ENCODE results near the gene CHRNA4.

CHRNA4 gene

DNA sequence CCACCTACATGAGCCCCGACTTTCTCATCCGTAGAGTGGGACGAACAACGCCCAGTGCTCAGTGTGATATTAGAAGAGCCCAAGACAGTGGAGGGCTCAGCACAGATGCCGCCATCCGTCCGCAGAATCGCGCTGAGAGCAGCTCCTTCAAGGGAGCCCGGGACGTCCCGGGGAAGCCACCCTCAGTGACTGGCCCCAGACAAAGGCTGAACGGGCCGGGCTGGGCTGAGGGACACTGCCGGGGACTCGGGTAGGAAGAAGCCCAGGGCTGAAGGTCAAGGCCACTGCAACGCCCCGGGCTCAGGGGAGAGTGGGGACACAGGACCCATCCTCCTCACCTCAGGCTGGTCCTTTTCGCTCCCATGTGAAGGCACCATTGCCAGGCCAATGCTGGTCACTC lies 12.8 kb upstream of the CHRNA4 start:
- TF ChIP-seq Cebpa-rat (IDR thresholded peaks at IDR 0.05): no peak
- H3K4me3 ChIP-seq: no peak overlapping the region
- H3K9me3 ChIP-seq: no peaks in the 10 kb centered on the region
- H3K36me3 ChIP-seq: no peaks in the 10 kb centered on the region
- H3K27me3 ChIP-seq: peaks cover 73% of the 10 kb centered on the region
- peaks cover 10% of the 10 kb centered on the region; the same call in 1 of the 2 replicates for H3K4me1 ChIP-seq
- H3K4me2 ChIP-seq: no peak overlapping the region
- peaks cover 27% of the 10 kb centered on the region; the same call in 1 of the 2 replicates for H4K20me1 ChIP-seq
- no peak overlapping the region for H3K9ac ChIP-seq
- H3K27ac ChIP-seq: no peak overlapping the region

DNA sequence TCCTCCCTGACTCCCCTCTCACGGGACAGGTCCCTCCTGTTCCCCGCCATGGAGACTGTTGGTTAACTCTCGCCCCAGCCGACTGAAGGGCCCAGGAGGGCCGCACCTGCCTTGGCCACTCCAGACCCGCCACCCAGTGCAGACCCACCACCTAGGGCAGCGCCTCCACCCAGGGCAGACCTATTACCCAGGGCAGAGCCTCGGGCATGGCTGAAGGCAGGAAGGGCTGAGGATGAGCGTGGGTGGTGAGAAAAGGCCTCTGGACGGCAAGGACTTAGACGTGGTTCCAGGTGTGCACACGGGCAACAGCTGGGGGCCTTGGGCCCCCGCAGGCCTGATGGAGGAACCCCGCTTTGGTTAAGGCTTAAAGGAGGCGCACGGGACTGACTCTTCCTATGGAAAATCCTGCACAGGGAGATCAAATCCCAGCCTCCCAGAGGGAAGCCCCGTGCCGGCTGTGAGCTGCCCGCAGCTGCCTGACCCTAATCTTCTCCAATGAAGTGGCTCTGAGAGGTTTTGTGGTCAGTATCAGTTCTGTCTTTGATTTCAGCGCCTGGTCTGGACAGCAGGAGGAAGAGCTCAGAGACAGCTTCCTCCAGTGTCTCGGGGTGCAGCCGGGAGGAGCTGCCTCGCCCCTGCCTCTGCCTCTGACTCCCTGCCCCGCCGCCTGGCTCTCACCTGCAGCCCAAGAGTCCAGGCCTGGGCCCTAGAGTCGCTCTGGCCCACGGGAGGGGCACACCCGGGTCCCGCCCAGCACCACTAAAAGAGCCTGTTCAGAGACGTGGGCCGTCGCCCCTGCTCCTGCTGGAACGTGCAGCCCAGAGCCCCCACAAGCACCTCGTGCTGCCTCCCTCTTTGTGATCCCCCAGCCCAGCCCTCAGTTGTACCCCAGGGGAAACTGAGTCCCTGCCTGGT lies 12.1 kb upstream of the CHRNA4 start:
- Histone ChIP-seq H3K27me3 (peaks cover 69% of the 10 kb centered on the region), H3K9ac (no peak overlapping the region), H3K4me2 (no peak overlapping the region), H3K9me3 (no peaks in the 10 kb centered on the region), H4K20me1 (peaks cover 26% of the 10 kb centered on the region; the same call in 1 of the 2 replicates), H3K4me3 (no peak overlapping the region), H3K4me1 (peaks cover 10% of the 10 kb centered on the region; the same call in 1 of the 2 replicates), H3K36me3 (no peaks in the 10 kb centered on the region), H3K27ac (no peak overlapping the region)
- TF ChIP-seq Cebpa-rat (IDR thresholded peaks at IDR 0.05): no peak

DNA sequence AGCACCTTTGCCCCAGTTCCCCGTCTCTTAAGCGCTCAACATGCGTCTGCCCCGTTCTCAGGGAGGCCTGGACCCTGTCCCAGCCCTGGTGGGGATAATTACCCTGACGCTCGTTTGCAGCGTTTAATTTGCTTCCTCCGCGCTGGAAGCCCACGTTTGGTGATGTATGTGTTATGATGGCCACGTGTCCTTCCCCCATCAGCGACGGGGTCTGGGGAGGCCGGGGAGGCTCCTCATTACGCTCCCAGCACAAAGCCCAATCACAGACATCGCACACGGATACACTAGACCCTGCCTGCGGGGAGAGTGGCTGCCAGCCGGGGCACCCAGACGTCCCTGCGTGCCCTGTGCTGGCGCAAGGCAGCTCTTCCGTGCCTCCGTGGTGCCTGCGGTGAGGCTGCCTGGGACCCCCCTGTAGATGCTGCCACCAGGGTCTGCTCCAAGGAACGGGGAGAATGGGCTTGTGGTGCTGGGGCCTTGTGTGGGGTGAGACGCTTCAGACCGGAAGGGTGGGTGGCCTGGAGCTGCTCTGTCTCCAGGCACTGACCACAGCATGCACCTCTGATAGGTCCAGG lies 10.2 kb upstream of the CHRNA4 start:
- Histone ChIP-seq H3K4me2 (peak overlapping the region; percentile 44), H3K36me3 (no peaks in the 10 kb centered on the region), H3K27ac (no peak overlapping the region), H3K4me1 (peaks cover 24% of the 10 kb centered on the region), H3K9ac (no peak overlapping the region), H3K27me3 (peaks cover 51% of the 10 kb centered on the region), H4K20me1 (peaks cover 9% of the 10 kb centered on the region; the same call in 1 of the 2 replicates), H3K4me3 (no peak overlapping the region), H3K9me3 (no peaks in the 10 kb centered on the region)
- no peak for TF ChIP-seq Cebpa-rat (IDR thresholded peaks at IDR 0.05)

DNA sequence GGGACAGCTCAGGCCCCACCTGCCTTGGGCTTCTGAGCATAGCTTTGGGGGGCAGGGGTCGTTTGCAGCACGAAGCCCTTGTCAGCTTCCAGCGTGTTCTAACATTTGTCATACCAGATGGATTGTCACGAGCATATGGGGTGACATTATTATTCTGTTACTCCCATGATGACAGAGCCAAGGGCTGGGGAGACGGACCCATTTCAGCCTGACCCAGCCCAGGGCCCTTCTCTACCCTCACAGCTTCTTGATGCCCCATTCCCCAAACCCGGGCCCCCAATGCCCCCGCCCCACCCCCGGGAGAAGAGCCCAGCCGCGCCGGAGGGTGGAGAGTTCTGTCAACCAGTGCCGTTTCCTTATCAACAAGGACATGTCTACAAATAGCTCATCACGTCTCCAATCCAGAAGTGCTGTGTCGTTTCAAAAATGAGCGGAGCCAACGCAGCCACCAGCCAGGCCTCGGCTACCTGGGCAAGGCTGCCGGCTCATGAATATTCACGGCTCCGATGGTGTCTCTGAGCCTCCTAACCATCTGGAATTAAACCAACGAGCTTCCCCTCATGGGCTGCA lies 9.6 kb upstream of the CHRNA4 start:
- Histone ChIP-seq H3K9ac (no peak overlapping the region), H3K27me3 (peaks cover 47% of the 10 kb centered on the region), H4K20me1 (peaks cover 7% of the 10 kb centered on the region; the same call in 1 of the 2 replicates)

DNA sequence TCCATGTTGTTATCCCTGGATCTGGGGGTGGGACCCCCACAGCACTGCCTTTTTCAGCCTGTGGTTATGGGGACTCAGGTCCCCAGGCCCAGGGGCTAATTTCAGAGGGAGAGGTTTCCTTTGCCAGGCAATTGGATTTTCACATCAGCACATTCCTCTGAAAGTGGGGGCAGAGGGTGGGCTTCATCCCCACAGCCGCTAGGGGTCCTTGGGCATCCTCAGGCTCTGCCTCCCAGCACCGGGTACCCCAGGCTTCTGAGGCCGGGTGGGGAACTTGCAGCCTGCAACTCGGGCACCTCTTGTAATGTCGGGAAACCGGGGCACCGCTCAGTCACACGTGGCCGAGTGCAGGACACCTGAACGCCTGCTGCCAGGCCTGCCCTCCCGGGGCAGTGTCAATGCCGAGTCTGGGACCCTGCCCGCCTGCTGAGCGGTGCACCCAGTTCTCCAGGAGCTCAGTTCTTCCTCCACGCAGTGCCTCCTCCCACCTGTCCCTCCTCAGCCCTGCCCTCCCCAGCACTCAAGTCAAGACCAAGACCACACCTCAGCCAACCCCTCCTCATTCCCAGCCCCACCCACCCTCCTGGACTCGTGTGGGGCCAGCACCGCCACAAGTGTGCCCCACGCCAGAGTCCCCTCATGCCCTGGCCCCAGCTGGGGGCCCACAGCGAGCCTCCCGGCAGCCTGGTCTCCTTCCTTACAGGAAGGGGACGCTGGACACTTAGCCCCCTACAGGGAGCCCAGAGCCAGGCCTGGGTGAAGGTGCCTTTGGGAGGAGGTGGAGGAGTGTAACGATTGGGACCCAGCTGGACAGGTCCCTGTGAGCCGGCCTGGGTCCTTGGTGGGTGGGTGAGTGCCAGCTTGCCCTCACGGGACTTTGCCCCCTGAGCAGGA lies 8.8 kb upstream of the CHRNA4 start:
- no peak overlapping the region for H3K4me3 ChIP-seq
- H3K4me1 ChIP-seq: peaks cover 31% of the 10 kb centered on the region
- H3K36me3 ChIP-seq: no peaks in the 10 kb centered on the region
- H3K9ac ChIP-seq: no peak overlapping the region
- peaks cover 42% of the 10 kb centered on the region for H3K27me3 ChIP-seq
- H3K27ac ChIP-seq: no peak overlapping the region
- peaks cover 7% of the 10 kb centered on the region; the same call in 1 of the 2 replicates for H4K20me1 ChIP-seq
- no peak overlapping the region for H3K4me2 ChIP-seq
- H3K9me3 ChIP-seq: no peaks in the 10 kb centered on the region
- TF ChIP-seq Cebpa-rat (IDR thresholded peaks at IDR 0.05): no peak

More for the DNA sequence above, 9.6 kb upstream of the CHRNA4 start:
- Histone ChIP-seq H3K4me2 (peak overlapping the region; percentile 44), H3K27ac (no peak overlapping the region), H3K4me1 (peaks cover 26% of the 10 kb centered on the region), H3K4me3 (no peak overlapping the region), H3K36me3 (no peaks in the 10 kb centered on the region), H3K9me3 (no peaks in the 10 kb centered on the region)
- TF ChIP-seq Cebpa-rat (IDR thresholded peaks at IDR 0.05): no peak

DNA sequence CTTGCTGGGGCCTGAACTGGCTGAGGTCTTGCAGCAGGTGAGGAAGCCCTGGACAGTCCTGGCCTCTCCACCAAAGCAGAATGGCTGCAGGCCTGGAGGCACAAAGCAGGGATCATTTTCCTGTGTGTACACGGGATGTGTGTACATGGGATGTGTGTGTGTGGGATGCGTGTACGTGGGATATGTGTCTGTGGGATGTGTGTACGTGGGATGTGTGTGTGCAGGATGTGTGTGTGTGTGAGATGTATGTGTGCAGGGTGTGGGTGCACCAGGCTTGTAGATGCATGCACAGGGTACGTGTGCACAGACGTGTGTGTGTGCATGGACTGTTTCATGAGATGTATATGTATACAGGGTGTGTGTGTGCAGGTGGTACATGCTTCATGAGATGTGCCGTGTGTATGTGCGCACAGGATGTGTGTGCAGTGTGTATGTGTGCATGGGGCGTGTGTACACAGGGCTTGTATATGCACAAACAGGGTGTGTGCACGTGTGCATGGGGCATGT lies 7.9 kb upstream of the CHRNA4 start:
- Histone ChIP-seq H3K27me3 (peaks cover 37% of the 10 kb centered on the region), H4K20me1 (peaks cover 2% of the 10 kb centered on the region; the same call in 1 of the 2 replicates), H3K27ac (no peak overlapping the region)

DNA sequence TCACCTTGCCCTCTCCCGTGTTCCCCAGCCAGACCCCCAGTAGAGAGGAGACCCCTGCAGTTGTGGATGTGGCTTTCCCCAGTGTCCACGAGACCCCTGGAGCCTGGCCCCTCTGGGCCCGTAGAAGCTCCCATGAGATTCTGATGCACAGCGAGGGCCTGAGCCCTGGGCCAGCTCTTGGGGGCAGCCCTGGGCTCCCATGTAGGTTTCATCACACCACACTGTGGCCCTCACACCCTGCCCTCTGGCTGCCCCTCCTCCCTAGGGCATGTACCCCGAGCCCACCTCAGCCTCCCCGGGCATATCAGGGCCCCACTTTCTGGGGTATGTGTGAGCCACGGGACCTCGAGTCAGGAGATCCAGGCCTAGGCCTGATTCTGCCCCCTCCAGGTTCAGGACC lies 7.0 kb upstream of the CHRNA4 start:
- Histone ChIP-seq H3K36me3 (no peaks in the 10 kb centered on the region), H3K9me3 (no peaks in the 10 kb centered on the region), H4K20me1 (no peaks in the 10 kb centered on the region; the same call in 1 of the 2 replicates), H3K27ac (no peak overlapping the region), H3K4me2 (no peak overlapping the region), H3K27me3 (peaks cover 37% of the 10 kb centered on the region), H3K4me1 (peaks cover 34% of the 10 kb centered on the region), H3K9ac (no peak overlapping the region), H3K4me3 (no peak overlapping the region)
- TF ChIP-seq Cebpa-rat (IDR thresholded peaks at IDR 0.05): no peak

More for the DNA sequence above, 7.9 kb upstream of the CHRNA4 start:
- H3K4me3 ChIP-seq: no peak overlapping the region
- H3K4me1 ChIP-seq: peaks cover 34% of the 10 kb centered on the region
- no peak overlapping the region for H3K4me2 ChIP-seq
- no peaks in the 10 kb centered on the region for H3K9me3 ChIP-seq
- TF ChIP-seq Cebpa-rat (IDR thresholded peaks at IDR 0.05): no peak
- H3K9ac ChIP-seq: no peak overlapping the region
- H3K36me3 ChIP-seq: no peaks in the 10 kb centered on the region

DNA sequence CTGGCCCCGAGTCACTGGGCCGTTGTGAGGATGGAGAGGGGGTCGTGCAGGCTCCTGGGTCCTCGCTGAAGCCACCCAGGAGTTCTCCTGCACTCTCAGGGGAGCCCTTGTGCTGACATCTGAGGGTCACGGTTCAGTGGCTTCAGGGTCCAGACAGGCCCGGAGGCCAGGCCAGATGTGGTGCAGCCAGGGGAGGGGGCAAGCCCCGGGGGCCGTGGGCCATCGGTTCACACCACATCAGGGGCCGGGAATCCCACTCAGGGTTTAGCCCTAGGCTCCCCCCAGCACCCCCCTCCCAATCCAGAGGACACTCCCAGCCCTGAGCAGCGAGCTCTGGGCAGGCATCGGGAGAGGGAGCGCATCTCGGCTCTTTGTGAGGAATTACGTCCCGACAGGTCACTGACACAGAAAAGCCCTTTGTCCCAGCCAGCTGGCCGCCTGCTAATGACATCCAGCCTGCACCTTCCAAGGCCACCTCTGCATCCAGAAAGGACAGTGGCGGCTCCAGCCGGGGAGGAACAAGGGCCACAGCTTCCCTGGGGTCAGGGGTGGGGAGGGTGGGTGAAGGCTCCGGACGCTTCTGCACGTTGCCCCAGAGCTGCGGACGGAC lies 6.4 kb upstream of the CHRNA4 start:
- peaks cover 37% of the 10 kb centered on the region for H3K27me3 ChIP-seq
- no peaks in the 10 kb centered on the region; the same call in 1 of the 2 replicates for H4K20me1 ChIP-seq
- peak overlapping the region; percentile 65 for H3K4me2 ChIP-seq
- H3K9ac ChIP-seq: no peak overlapping the region; the same call in 1 of the 2 replicates
- no peak overlapping the region; the same call in 1 of the 2 replicates for H3K27ac ChIP-seq
- no peaks in the 10 kb centered on the region for H3K9me3 ChIP-seq
- no peak overlapping the region for H3K4me3 ChIP-seq
- H3K36me3 ChIP-seq: no peaks in the 10 kb centered on the region
- TF ChIP-seq Cebpa-rat (IDR thresholded peaks at IDR 0.05): no peak
- peaks cover 34% of the 10 kb centered on the region for H3K4me1 ChIP-seq

All from BLaER1 (cell line).